Adipocyte (in vitro differentiated cells): ENCODE results near the gene PFDN5.

Experiments
- DNase-seq: peaks from one replicate; pipeline ENCODE4 v3.0.0-alpha.2; 2015; ENCODE audit warnings: low read depth
- H3K27me3 ChIP-seq: replicated peaks from 2 replicates; pipeline ENCODE4 v1.7.0; 2013; ENCODE audit warnings: mild to moderate bottlenecking, low read length, moderate library complexity; ENCODE audit not compliant: control insufficient read depth, insufficient read depth
- H3K36me3 ChIP-seq: 2 replicates; pipeline ENCODE4 v1.7.0; 2013; ENCODE audit warnings: low read length, mild to moderate bottlenecking, moderate library complexity; ENCODE audit not compliant: control insufficient read depth, insufficient read depth, severe bottlenecking
- H3K4me1 ChIP-seq: 2 replicates; pipeline ENCODE4 v1.7.0; 2013; ENCODE audit warnings: mild to moderate bottlenecking, low read length, moderate library complexity; ENCODE audit not compliant: control insufficient read depth, insufficient read depth
- H3K4me3 ChIP-seq: 2 replicates; pipeline ENCODE4 v1.7.0; 2013; ENCODE audit warnings: mild to moderate bottlenecking, low read length, moderate library complexity
- H3K9ac ChIP-seq: 2 replicates; pipeline ENCODE4 v1.7.0; 2013; ENCODE audit warnings: mild to moderate bottlenecking, low read length, moderate library complexity
- H3K9me3 ChIP-seq: 2 replicates; pipeline ENCODE4 v1.7.0; 2013; ENCODE audit warnings: mild to moderate bottlenecking, low read length, moderate library complexity; ENCODE audit not compliant: control insufficient read depth

Gene PFDN5

DNA sequence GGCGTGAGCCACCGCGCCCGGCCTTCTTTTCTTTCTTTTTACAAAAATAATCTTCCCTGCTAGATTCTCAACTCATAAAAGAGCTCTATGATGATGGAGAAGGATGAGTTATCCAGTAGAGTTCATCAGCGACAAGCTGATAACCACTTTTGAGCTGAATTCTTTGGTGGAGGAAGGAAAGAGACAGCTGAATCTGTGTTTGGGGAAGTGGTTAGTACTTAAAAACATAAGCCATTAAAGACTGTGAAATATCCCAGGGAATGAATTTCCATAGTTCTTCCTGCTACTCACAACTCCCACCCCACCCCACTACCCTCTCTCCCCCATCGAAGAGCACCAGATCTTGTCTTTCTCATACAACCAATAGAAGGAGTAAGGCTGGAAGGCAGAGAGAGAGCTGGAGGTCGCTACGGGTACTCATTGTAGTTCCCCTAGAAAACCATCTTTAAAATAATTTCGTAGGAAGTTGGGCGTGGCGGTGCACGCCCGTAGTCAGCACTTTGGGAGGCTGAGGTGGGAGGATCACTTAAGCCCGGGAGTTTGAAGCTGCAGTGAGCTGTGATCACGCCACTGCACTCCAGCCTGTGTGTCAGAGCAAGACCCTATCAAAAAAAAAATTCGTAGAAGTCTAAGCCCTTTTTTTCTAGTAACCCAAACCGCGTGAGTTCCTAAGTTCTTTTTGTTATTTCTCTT is 27.9 kb upstream of the PFDN5 start:
- no peak for DNase-seq
- H3K36me3 ChIP-seq: no peaks in the 10 kb centered on the region
- no peaks in the 10 kb centered on the region for H3K27me3 ChIP-seq
- peaks cover 7% of the 10 kb centered on the region for H3K4me1 ChIP-seq
- peak overlapping the region; percentile 74 for H3K9ac ChIP-seq
- peak overlapping the region; percentile 90 for H3K4me3 ChIP-seq
- no peaks in the 10 kb centered on the region for H3K9me3 ChIP-seq

DNA sequence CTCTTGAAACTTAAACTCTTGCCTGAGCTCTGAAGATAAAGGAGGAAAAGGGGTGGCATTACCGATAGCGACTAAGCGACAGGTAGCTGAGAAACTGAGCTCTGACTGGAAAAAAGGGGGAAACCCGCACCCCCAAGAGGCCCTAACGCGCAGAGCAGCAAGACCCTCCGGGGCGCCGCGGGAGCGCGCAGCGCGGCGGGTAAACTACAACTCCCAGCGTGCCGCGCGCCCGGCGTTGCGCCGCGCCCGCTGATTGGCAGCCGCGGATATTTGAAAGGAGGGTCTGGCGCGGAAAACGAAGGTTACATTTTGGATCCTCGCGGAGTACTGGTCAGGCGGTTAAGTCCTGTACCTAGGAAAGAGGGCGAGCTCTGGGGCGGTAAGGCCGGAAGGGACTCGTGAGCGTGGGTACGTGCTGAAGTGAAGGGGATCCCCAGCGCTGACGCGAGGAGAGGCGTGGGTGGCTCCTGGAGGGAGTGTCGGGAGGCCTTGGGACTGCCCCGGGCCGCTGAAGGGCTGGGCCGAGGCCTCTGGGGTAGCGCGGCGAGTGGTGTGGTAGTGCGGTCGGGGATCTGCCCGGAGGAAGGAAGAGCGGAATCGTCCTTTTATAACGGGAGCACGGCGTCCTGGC is 27.2 kb upstream of the PFDN5 start, which contains the start of gene ESPL1:
Gene ESPL1 (plus strand): TSS at position 301 of the 631 bp plus-strand sequence. CDS start 468 bp downstream, outside the sequence.
- H3K9me3 ChIP-seq: no peaks in the 10 kb centered on the region
- peak; percentile 88 for DNase-seq
- H3K9ac ChIP-seq: peak within 1 kb of the TSS; percentile 74
- H3K36me3 ChIP-seq: no peaks in the 10 kb centered on the region
- H3K4me3 ChIP-seq: peak within 1 kb of the TSS; percentile 90
- no peaks in the 10 kb centered on the region for H3K27me3 ChIP-seq
- H3K4me1 ChIP-seq: peaks cover 7% of the 10 kb centered on the region

DNA sequence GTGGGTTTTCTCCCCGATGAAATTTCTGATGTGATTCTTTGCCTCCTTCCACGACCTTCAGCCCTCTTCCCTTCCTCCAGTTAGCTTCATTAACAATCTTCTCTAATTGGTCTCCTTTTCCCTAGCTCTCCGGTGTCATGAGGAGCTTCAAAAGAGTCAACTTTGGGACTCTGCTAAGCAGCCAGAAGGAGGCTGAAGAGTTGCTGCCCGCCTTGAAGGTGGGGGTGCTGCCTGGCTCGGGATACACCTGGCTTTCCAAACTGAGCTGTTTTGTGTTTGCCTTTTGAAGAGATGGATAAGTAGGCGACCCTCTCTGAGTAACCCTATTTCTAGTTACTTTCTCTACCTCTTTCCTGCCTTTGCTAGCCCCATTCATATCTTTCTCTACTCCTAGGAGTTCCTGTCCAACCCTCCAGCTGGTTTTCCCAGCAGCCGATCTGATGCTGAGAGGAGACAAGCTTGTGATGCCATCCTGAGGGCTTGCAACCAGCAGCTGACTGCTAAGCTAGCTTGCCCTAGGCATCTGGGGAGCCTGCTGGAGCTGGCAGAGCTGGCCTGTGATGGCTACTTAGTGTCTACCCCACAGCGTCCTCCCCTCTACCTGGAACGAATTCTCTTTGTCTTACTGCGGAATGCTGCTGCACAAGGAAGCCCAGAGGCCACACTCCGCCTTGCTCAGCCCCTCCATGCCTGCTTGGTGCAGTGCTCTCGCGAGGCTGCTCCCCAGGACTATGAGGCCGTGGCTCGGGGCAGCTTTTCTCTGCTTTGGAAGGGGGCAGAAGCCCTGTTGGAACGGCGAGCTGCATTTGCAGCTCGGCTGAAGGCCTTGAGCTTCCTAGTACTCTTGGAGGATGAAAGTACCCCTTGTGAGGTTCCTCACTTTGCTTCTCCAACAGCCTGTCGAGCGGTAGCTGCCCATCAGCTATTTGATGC is 26.4 kb upstream of the PFDN5 start:
- Histone ChIP-seq H3K4me1 (peaks cover 7% of the 10 kb centered on the region), H3K4me3 (peak overlapping the region; percentile 90), H3K27me3 (no peaks in the 10 kb centered on the region), H3K9ac (peak overlapping the region; percentile 74), H3K36me3 (no peaks in the 10 kb centered on the region), H3K9me3 (no peaks in the 10 kb centered on the region)
- peak; percentile 21 for DNase-seq

DNA sequence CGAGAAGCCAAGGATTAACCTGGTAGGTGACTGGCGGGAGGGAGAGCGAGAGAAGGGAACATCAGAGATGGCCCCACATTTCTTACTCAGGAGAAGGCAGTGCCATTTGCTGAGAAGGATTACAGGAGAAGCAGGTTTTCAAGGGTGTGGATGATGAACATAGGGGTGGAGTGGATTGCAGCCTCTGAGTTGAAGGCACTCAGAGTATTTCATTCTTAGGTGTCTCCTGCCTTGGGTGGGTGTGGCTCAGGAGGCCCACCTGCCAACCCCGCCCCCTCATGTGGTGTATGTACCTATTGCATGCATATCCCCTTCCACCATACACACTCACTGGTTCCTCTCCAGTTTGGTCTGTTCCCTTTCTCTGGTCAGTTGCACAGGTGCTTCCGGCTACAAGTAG is 20.9 kb upstream of the PFDN5 start:
- DNase-seq: no peak
- H3K9me3 ChIP-seq: no peaks in the 10 kb centered on the region
- no peak overlapping the region for H3K4me3 ChIP-seq
- H3K36me3 ChIP-seq: no peaks in the 10 kb centered on the region
- no peaks in the 10 kb centered on the region for H3K27me3 ChIP-seq
- H3K9ac ChIP-seq: no peak overlapping the region
- H3K4me1 ChIP-seq: peaks cover 2% of the 10 kb centered on the region

DNA sequence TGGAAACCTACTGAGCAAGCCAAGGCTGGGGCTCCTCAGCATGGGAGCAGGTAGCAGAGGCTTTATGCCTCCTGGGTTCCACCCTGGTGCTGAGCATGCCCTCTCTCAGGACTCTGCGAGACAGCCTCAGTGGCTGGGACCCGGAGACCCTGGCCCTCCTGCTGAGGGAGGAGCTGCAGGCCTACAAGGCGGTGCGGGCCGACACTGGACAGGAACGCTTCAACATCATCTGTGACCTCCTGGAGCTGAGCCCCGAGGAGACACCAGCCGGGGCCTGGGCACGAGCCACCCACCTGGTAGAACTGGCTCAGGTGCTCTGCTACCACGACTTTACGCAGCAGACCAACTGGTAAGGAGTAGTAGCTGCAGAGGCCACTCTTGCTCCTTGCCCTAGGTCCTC is 18.8 kb upstream of the PFDN5 start:
- peaks cover 8% of the 10 kb centered on the region for H3K4me1 ChIP-seq
- no peaks in the 10 kb centered on the region for H3K27me3 ChIP-seq
- no peaks in the 10 kb centered on the region for H3K36me3 ChIP-seq
- H3K9me3 ChIP-seq: no peaks in the 10 kb centered on the region
- H3K9ac ChIP-seq: no peak overlapping the region
- H3K4me3 ChIP-seq: no peak overlapping the region
- no peak for DNase-seq

DNA sequence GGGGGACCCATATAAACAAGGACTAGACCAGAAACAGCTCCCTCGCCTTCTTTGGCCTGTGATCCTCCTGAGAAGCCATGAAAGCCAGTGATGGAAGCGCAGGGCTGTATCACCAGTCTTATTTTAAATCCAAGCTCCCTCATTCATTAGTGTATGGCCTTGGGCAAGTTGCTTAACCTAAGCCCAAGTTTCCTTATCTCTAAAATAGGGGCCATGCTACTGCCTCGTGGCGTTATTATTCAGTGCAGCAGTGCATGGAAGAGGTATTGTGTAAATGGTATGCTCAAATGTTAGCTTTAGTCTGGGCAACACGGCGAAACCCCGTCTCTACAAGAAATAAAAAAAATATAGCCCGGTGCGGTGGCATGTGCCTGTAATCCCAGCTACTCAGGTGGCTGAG is 17.4 kb upstream of the PFDN5 start:
- no peak overlapping the region for H3K4me3 ChIP-seq
- no peaks in the 10 kb centered on the region for H3K27me3 ChIP-seq
- no peak for DNase-seq
- H3K36me3 ChIP-seq: no peaks in the 10 kb centered on the region
- peaks cover 8% of the 10 kb centered on the region for H3K4me1 ChIP-seq
- H3K9me3 ChIP-seq: no peaks in the 10 kb centered on the region
- no peak overlapping the region for H3K9ac ChIP-seq

DNA sequence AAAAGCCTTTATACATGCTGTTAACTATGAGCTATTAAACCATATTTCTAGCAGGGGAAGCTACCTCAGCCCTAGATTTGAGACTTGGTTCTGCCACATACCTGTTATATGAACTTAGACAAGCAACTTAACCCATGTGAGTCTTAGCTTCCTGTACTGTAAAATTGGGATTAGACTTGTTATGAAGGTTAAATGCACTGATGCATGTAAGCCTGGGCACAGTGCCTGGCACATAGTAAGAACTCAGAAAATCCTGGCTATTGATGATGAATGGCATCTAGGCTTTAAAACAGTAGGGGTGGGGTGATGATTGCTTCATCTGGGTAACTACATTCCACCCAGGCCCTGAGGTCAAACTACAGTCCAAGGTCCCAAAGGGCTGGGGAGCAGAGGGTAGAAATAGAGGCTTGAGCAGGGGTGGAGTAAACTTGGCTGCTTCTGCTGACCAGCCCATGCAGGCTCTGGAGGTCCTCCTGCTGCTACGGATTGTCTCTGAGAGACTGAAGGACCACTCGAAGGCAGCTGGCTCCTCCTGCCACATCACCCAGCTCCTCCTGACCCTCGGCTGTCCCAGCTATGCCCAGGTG is 16.0 kb upstream of the PFDN5 start:
- H3K9me3 ChIP-seq: no peaks in the 10 kb centered on the region
- no peaks in the 10 kb centered on the region for H3K36me3 ChIP-seq

DNA sequence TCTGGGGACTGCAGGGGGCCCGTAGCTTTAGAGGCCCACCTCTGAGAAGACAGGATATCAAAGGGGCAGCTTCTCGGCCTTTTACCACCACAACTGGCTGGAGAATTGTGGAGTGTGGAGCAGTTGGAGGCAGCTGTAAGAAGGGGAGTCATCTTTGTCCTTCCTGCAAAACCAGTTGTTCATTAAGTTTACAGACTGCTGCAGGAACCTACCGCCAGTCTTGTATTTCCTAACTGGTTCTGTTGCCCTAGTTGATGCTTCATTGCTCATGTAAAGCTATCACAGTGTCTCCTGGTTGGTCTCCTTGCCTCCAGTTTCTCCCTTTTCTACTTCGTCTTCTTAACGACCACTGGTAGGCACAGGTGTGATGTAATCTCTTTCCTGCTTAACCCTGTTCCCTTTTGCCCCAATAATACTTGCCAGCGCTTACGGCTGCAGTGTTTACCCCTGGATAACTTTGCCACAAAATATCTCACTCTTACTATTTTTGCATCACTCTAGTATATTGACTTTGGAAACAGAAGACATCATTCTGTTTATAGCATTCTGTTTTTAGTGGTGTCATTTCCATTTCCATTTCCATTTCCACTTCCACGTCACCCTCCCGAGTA is 15.3 kb upstream of the PFDN5 start:
- no peak overlapping the region for H3K9ac ChIP-seq
- no peaks in the 10 kb centered on the region for H3K27me3 ChIP-seq
- H3K9me3 ChIP-seq: no peaks in the 10 kb centered on the region
- H3K36me3 ChIP-seq: no peaks in the 10 kb centered on the region
- no peak for DNase-seq
- peaks cover 8% of the 10 kb centered on the region for H3K4me1 ChIP-seq
- H3K4me3 ChIP-seq: no peak overlapping the region

More for the DNA sequence above, 16.0 kb upstream of the PFDN5 start:
- peaks cover 8% of the 10 kb centered on the region for H3K4me1 ChIP-seq
- H3K9ac ChIP-seq: no peak overlapping the region
- H3K27me3 ChIP-seq: no peaks in the 10 kb centered on the region
- no peak overlapping the region for H3K4me3 ChIP-seq
- DNase-seq: peak; percentile 34

DNA sequence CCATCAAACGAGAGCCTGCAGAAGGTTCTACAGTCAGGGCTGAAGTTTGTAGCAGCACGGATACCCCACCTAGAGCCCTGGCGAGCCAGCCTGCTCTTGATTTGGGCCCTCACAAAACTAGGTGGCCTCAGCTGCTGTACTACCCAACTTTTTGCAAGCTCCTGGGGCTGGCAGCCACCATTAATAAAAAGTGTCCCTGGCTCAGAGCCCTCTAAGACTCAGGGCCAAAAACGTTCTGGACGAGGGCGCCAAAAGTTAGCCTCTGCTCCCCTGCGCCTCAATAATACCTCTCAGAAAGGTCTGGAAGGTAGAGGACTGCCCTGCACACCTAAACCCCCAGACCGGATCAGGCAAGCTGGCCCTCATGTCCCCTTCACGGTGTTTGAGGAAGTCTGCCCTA is 8.9 kb upstream of the PFDN5 start:
- no peaks in the 10 kb centered on the region for H3K36me3 ChIP-seq
- no peaks in the 10 kb centered on the region for H3K9me3 ChIP-seq
- H3K4me1 ChIP-seq: peaks cover 33% of the 10 kb centered on the region
- H3K4me3 ChIP-seq: no peak overlapping the region
- DNase-seq: no peak
- no peaks in the 10 kb centered on the region for H3K27me3 ChIP-seq
- H3K9ac ChIP-seq: no peak overlapping the region

DNA sequence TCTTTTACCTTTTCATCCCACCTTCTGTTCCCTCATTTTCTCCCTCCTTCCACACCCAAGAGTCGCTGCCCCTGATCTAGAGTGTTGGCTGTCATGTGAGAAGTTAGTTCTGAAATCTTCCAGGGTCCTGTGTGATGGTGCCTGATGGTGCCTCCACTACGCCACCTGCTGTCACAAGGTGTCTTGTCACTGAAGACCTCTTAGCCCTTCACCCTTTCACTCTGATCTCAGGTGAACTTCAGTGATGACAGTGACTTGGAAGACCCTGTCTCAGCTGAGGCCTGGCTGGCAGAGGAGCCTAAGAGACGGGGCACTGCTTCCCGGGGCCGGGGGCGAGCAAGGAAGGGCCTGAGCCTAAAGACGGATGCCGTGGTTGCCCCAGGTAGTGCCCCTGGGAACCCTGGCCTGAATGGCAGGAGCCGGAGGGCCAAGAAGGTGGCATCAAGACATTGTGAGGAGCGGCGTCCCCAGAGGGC is 7.6 kb upstream of the PFDN5 start:
- Histone ChIP-seq H3K4me3 (no peak overlapping the region), H3K9me3 (no peaks in the 10 kb centered on the region), H3K27me3 (no peaks in the 10 kb centered on the region), H3K36me3 (no peaks in the 10 kb centered on the region), H3K9ac (peak overlapping the region; percentile 19), H3K4me1 (peaks cover 33% of the 10 kb centered on the region)
- DNase-seq: peak; percentile 77
